ENCODE measurements around the gene RBBP4. TPM values are rescaled to one million over a fixed set of nuclear protein-coding genes. Genes with fewer than 3 reads are reported as not detected.
A peak's percentile ranks its signal among the peaks of the same experiment; 100 is the strongest.

Gene RBBP4
- total and polyA plus RNA-seq, 2 of the 13 experiments (the other 11 are each of a cell fraction or from before 2014, with no cell fraction given): 64.4 to 166 TPM

GRCh38 chr1:32647308-32648134 is 3.5 kb upstream of the RBBP4 start:
- FAIRE-seq: no peak
- CTCF ChIA-PET (ENCODE audit: low intra/inter-chr PET ratio, low total read pairs): no interaction called here
- POLR2A ChIA-PET: interaction anchor here (0.8 kb wide), 1 partner anchor 48 kb away, joined by 4 read pairs; no protein-coding TSS in a partner anchor

GRCh38 chr1:32650248-32650751 is 708 bp upstream of the RBBP4 start, which contains the start of gene ZBTB8OS:
ZBTB8OS (minus strand) TSS chr1:32650550; CDS start chr1:32650529, 21 bp downstream.
- Histone ChIP-seq H3K79me2 (ENCODE audit: insufficient read depth, low read length) (peaks cover 74% of the 10 kb centered on the region), H3K36me3 (replicated peaks in 1 of 2; ENCODE audit: control insufficient read depth in 1 of 2, insufficient read depth in 2 of 2, low read length in 2 of 2) (peaks cover 7 to 32% of the 10 kb centered on the region in 2 experiments), H2AFZ (ENCODE audit: low read length) (peak within 1 kb of the TSS; percentile 96), H3K4me2 (ENCODE audit: low read depth, low read length) (peak within 1 kb of the TSS; percentile 98), H3K9ac (ENCODE audit: insufficient read depth, low read depth, low read length) (peak within 1 kb of the TSS; percentile 99), H3K27me3 (ENCODE audit: control insufficient read depth in 1 of 2, insufficient read depth in 2 of 2, low read length in 2 of 2) (no peaks in the 10 kb centered on the region; a peak in 1 of 5 replicates), H3K9me3 (ENCODE audit: low read length) (no peaks in the 10 kb centered on the region), H3K27ac (ENCODE audit: extremely low read length, insufficient read depth, low read length) (peak within 1 kb of the TSS; percentile 100), H3K4me3 (replicated peaks in 1 of 3; ENCODE audit: insufficient read depth in 1 of 3, low read depth in 2 of 3, low read length in 3 of 3) (peak within 1 kb of the TSS; percentile 76 to 98 (median 91)), H3K4me1 (ENCODE audit: insufficient read depth, low read length) (peaks cover 59% of the 10 kb centered on the region), H4K20me1 (ENCODE audit: insufficient read depth, low read length) (peaks cover 11% of the 10 kb centered on the region)
- ATAC-seq: peak; percentile 89
- peak; percentile 92 for DNase-seq (ENCODE audit: low spot score)
- peak; percentile 90 for FAIRE-seq
- under 1% methylated on average over 21 of the region's 21 CpGs for WGBS (ENCODE audit: low lambda C conversion rate)
- in situ Hi-C loops (cut with HindIII; ENCODE audit: extremely low pct_ligation_motif_present, low pct_unique_long_range_greater_than_20kb): no loop called here
- ChIA-PET CTCF (ENCODE audit: low intra/inter-chr PET ratio, low total read pairs) (no interaction called here), POLR2A (interaction anchor here (0.7 to 2.9 kb wide), 22 partner anchors 10 to 477 kb away, joined by 3 to 31 read pairs (median 4); partner anchors contain the start of genes BSDC1, S100PBP, SYNC and YARS1)
- intact Hi-C loops (cut with micrococcal nuclease; ENCODE audit: unreplicated experiment): loop anchor here (1.0 to 2.0 kb wide), 2 partner anchors 45 to 130 kb away; no protein-coding TSS in a partner anchor
- no TSS peak for BruUV-seq (replicated peaks)
- TF ChIP-seq HHEX (CRISPR knock-in tag; IDR thresholded peaks at IDR 0.05) (no peak), SMARCC2 (IDR thresholded peaks at IDR 0.05) (no peak), ATF1 (CRISPR knock-in tag; IDR thresholded peaks at IDR 0.05) (peak; percentile 81; the same call in 1 of the 2 replicates), KDM4B (CRISPR knock-in tag; IDR thresholded peaks at IDR 0.05) (no peak), ZNF484 (CRISPR knock-in tag; IDR thresholded peaks at IDR 0.05; ENCODE audit: borderline replicate concordance, low read depth) (no peak; the same call in 1 of the 2 replicates), SNAPC4 (CRISPR knock-in tag; IDR thresholded peaks at IDR 0.05) (no peak), ZNF800 (CRISPR knock-in tag; IDR thresholded peaks at IDR 0.05) (0 out of 2 replicates have a peak, but pooled peaks have one; percentile 11)

More at GRCh38 chr1:32647308-32648134, 3.5 kb upstream of the RBBP4 start:
- Histone ChIP-seq H3K27ac (ENCODE audit: extremely low read length, insufficient read depth, low read length) (no peak overlapping the region), H3K4me2 (ENCODE audit: low read depth, low read length) (peak overlapping the region; percentile 33), H3K27me3 (ENCODE audit: control insufficient read depth in 1 of 2, insufficient read depth in 2 of 2, low read length in 2 of 2) (no peaks in the 10 kb centered on the region; a peak in 2 of 5 replicates), H3K4me3 (replicated peaks in 1 of 3; ENCODE audit: insufficient read depth in 1 of 3, low read depth in 2 of 3, low read length in 3 of 3) (no peak overlapping the region; a peak in 1 of 6 replicates), H3K79me2 (ENCODE audit: insufficient read depth, low read length) (peaks cover 66% of the 10 kb centered on the region), H3K36me3 (replicated peaks in 1 of 2; ENCODE audit: control insufficient read depth in 1 of 2, insufficient read depth in 2 of 2, low read length in 2 of 2) (peaks cover 0 to 9% of the 10 kb centered on the region in 2 experiments; a peak in 2 of 5 replicates), H2AFZ (ENCODE audit: low read length) (no peak overlapping the region), H3K9ac (ENCODE audit: insufficient read depth, low read depth, low read length) (no peak overlapping the region), H4K20me1 (ENCODE audit: insufficient read depth, low read length) (no peaks in the 10 kb centered on the region; the same call in 1 of the 2 replicates), H3K9me3 (ENCODE audit: low read length) (no peaks in the 10 kb centered on the region), H3K4me1 (ENCODE audit: insufficient read depth, low read length) (peaks cover 44% of the 10 kb centered on the region)
- in situ Hi-C loops (cut with HindIII; ENCODE audit: extremely low pct_ligation_motif_present, low pct_unique_long_range_greater_than_20kb) (no loop called here), intact Hi-C loops (cut with micrococcal nuclease; ENCODE audit: unreplicated experiment) (no loop called here)
- BruUV-seq (replicated peaks): no TSS peak
- ATAC-seq: no peak
- WGBS (ENCODE audit: low lambda C conversion rate): 97% methylated on average over 6 of the region's 6 CpGs
- no peak for TF ChIP-seq SP5 (CRISPR knock-in tag; IDR thresholded peaks at IDR 0.05; ENCODE audit: borderline replicate concordance, low read depth)
- TF ChIP-seq MBD4 (IDR thresholded peaks at IDR 0.05; ENCODE audit: borderline replicate concordance, low read length): no peak
- no peak for TF ChIP-seq CREB1 (IDR thresholded peaks at IDR 0.05)
- 0 out of 2 replicates have a peak, but pooled peaks have one; percentile 24 for TF ChIP-seq CREB1 (CRISPR knock-in tag; IDR thresholded peaks at IDR 0.05)
- DNase-seq (ENCODE audit: low spot score): no peak
